Fibroblast of mammary gland (primary cell): ENCODE data around the gene MEF2D.

Experiments used
- DNase-seq: peaks from one replicate; pipeline ENCODE4 v3.0.0-alpha.2; 2010; ENCODE audit warnings: low read depth
- H3K4me3 ChIP-seq: 2 replicates; pipeline ENCODE4 v1.5.1; 2011; ENCODE audit warnings: low read depth, mild to moderate bottlenecking, low read length, moderate library complexity; ENCODE audit not compliant: control insufficient read depth
- CTCF ChIP-seq: conservative IDR thresholded peaks from 2 replicates; pipeline ENCODE4 v1.5.1; 2011; ENCODE audit warnings: low read depth, low read length, inconsistent platforms; ENCODE audit not compliant: control insufficient read depth, insufficient read depth

The MEF2D gene

GRCh38 chr1:156534424-156535060 lies 34.0 kb upstream of the MEF2D start:
- no peak for TF ChIP-seq CTCF
- no peak for DNase-seq
- H3K4me3 ChIP-seq: no peak overlapping the region

GRCh38 chr1:156533568-156534220 lies 33.1 kb upstream of the MEF2D start:
- no peak for DNase-seq
- TF ChIP-seq CTCF: no peak
- H3K4me3 ChIP-seq: no peak overlapping the region

GRCh38 chr1:156532374-156532773 lies 31.8 kb upstream of the MEF2D start:
- DNase-seq: no peak
- no peak for TF ChIP-seq CTCF
- no peak overlapping the region for H3K4me3 ChIP-seq

GRCh38 chr1:156530006-156530405 lies 29.4 kb upstream of the MEF2D start:
- no peak for TF ChIP-seq CTCF
- no peak overlapping the region for H3K4me3 ChIP-seq
- no peak for DNase-seq

- H3K4me3 ChIP-seq: no peak overlapping the region
- TF ChIP-seq CTCF: no peak
- no peak for DNase-seq
Measured at GRCh38 chr1:156528875-156529425, 28.4 kb upstream of the MEF2D start.

- H3K4me3 ChIP-seq: no peak overlapping the region
- no peak for DNase-seq
- no peak for TF ChIP-seq CTCF
Measured at GRCh38 chr1:156528231-156528630, 27.7 kb upstream of the MEF2D start.
